Gastroesophageal sphincter (tissue), 4 donors: ENCODE measurements around the gene RPL41. TPM values are rescaled to one million over a fixed set of nuclear protein-coding genes. Genes with fewer than 3 reads are reported as not detected.

Experiments used
- ATAC-seq: fragments of 150-250 bp; one replicate; pipeline ENCODE4 v1.9.1; 2016; ENCODE audit warnings: mild to moderate bottlenecking, moderate library complexity
- H3K27ac ChIP-seq, 4 donors: fragments of 200-600 bp; sonication (generic) in 3 of 4; 1 replicate in 3 of 4; 2 replicates in 1 of 4; pipeline ENCODE4 v1.5.1; 2016 to 2019
- H3K27me3 ChIP-seq: fragments of 200-600 bp; sonication (generic); one replicate; pipeline ENCODE4 v1.5.1; 2019
- H3K36me3 ChIP-seq, 2 donors: fragments of 200-600 bp; sonication (generic); one replicate each; pipeline ENCODE4 v1.5.1; 2019; ENCODE audit warnings: control low read depth in 1 of 2
- H3K4me1 ChIP-seq, 3 donors: fragments of 200-600 bp; sonication (generic); 1 replicate in 2 of 3; 2 replicates in 1 of 3; pipeline ENCODE4 v1.5.1; 2016 to 2019; ENCODE audit warnings: control low read depth in 2 of 3
- H3K4me3 ChIP-seq, 2 donors: fragments of 200-600 bp; sonication (generic); one replicate each; pipeline ENCODE4 v1.5.1; 2019; ENCODE audit warnings: mild to moderate bottlenecking in 1 of 2, moderate library complexity in 1 of 2
- H3K9me3 ChIP-seq, 3 donors: fragments of 200-600 bp; sonication (generic); one replicate each; pipeline ENCODE4 v1.5.1; 2017 to 2019; ENCODE audit warnings: control low read depth in 2 of 3
- CTCF ChIP-seq, 4 experiments: fragments of 200-600 bp in 2 of 4; fragments of 450-650 bp in 2 of 4; sonication (generic) in 1 of 4; IDR thresholded peaks; one replicate each; pipeline ENCODE4 v1.5.1; 2017 to 2019; ENCODE audit warnings: antibody characterized with exemption in 4 of 4, mild to moderate bottlenecking in 2 of 4, moderate library complexity in 2 of 4
- EP300 ChIP-seq: sonication (generic); formaldehyde crosslinking; IDR thresholded peaks from one replicate; pipeline ENCODE4 v1.6.1; 2017; ENCODE audit warnings: antibody characterized with exemption, mild to moderate bottlenecking
- POLR2A ChIP-seq, 2 donors: fragments of 450-650 bp; IDR thresholded peaks; one replicate each; pipeline ENCODE4 v1.6.1; 2017; ENCODE audit warnings: antibody characterized with exemption in 2 of 2, mild to moderate bottlenecking in 2 of 2, moderate library complexity in 1 of 2
- POLR2AphosphoS5 ChIP-seq: sonication (generic); formaldehyde crosslinking; IDR thresholded peaks from one replicate; pipeline ENCODE4 v1.6.1; 2017; ENCODE audit warnings: antibody characterized with exemption
- WGBS, 2 donors: methylation state at CpG; one replicate each; pipeline ENCODE4 v1.1.5; 2018; ENCODE audit warnings: low coverage in 1 of 2; 5-methylcytosine and 5-hydroxymethylcytosine counted together
- total RNA-seq, 4 donors: library from RNA; depleted of rRNA; stranded (reverse); fragments of >200 nt; gene quantifications; one replicate each; pipeline ENCODE4 v1.1.0, GENCODE V29; 2016

RPL41 gene
- total RNA-seq, 4 donors from 2014 or later, result 1,487 to 4,346 (median 2,874) TPM

DNA sequence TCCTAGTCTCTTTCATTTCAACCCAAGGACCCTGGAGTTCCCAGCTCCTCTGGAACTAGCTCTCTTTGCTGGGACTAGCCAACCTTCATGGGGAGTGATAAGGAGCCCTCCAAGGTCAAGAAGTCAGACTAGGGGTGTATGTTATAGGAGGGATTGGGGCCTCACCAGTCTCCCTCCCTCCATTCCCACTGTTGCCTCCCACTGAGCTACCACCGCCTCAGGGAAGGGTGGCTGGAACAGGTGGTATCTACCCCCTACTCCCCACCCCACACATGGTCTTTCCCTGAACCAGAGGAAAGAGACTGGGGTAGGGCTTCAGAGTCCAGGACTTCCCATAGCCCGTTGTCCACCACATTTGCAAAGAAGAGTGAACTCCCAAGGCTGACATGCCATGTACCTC lies 34.1 kb upstream of the RPL41 start:
- no peak for ATAC-seq
- peaks cover 0 to 22% (median 6%) of the 10 kb centered on the region in 3 donors for H3K4me1 ChIP-seq
- peak overlapping the region in 1 of 2 donors; percentile 58 for H3K4me3 ChIP-seq
- no peak for TF ChIP-seq POLR2AphosphoS5
- no peak for TF ChIP-seq EP300
- no peak for TF ChIP-seq CTCF (IDR thresholded peaks at IDR 0.05)
- TF ChIP-seq POLR2A (IDR thresholded peaks at IDR 0.05), result no peak
- WGBS, 2 donors, result 50% methylated on average over 1 of the region's 2 CpGs; no CpG with 5 or more reads in 1 of the 2 donors
- peaks cover 22% of the 10 kb centered on the region for H3K27me3 ChIP-seq
- peak overlapping the region in 3 of 4 donors; percentile 5 to 52 (median 31) for H3K27ac ChIP-seq
- H3K9me3 ChIP-seq, result no peaks in the 10 kb centered on the region
- H3K36me3 ChIP-seq, result no peaks in the 10 kb centered on the region

GRCh38 chr12:56082967-56083366 lies 33.5 kb upstream of the RPL41 start:
- peaks cover 22% of the 10 kb centered on the region for H3K27me3 ChIP-seq
- H3K36me3 ChIP-seq, result no peaks in the 10 kb centered on the region
- TF ChIP-seq CTCF (IDR thresholded peaks at IDR 0.05), result no peak
- TF ChIP-seq EP300, result no peak
- TF ChIP-seq POLR2AphosphoS5, result no peak
- no peak for TF ChIP-seq POLR2A (IDR thresholded peaks at IDR 0.05)
- peaks cover 0 to 22% (median 6%) of the 10 kb centered on the region in 3 donors for H3K4me1 ChIP-seq
- no peak overlapping the region for H3K4me3 ChIP-seq
- 20 to 64% methylated on average over 1 of the region's 3 CpGs for WGBS, 2 donors
- H3K27ac ChIP-seq, result peak overlapping the region in 1 of 4 donors; percentile 52
- no peak for ATAC-seq
- no peaks in the 10 kb centered on the region for H3K9me3 ChIP-seq

- peak overlapping the region in 1 of 4 donors; percentile 48 for H3K27ac ChIP-seq
- peaks cover 18% of the 10 kb centered on the region for H3K27me3 ChIP-seq
- no peak overlapping the region for H3K4me3 ChIP-seq
- 69 to 81% methylated on average over 8 to 11 of the region's 15 CpGs for WGBS, 2 donors
- ATAC-seq, result no peak
- no peaks in the 10 kb centered on the region for H3K36me3 ChIP-seq
- TF ChIP-seq POLR2A (IDR thresholded peaks at IDR 0.05), result no peak
- TF ChIP-seq CTCF (IDR thresholded peaks at IDR 0.05), result no peak
- TF ChIP-seq EP300, result no peak
- no peak for TF ChIP-seq POLR2AphosphoS5
- H3K9me3 ChIP-seq, result no peaks in the 10 kb centered on the region
- H3K4me1 ChIP-seq, result peaks cover 0 to 8% (median 4%) of the 10 kb centered on the region in 3 donors
Measured at GRCh38 chr12:56084958-56085543, 31.4 kb upstream of the RPL41 start.

DNA sequence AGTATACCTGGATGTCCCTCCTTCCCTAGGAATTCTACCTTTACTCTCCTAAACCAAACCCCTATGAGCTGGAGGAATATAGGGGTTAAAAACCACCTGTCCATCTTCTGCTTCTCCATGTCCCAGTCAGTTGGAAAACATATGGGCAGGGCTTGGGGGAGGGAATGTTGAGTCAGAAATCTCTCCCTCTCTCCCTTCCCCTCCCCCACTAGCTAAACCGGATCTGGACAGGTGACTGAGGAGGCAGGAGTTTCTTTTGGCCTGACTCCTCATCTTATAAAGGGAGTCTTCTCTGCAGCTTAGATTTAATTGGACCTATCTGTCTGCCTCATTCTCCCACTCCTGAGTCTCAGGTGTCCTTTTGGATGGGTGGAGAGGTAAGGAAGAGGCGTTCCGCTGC lies 30.3 kb upstream of the RPL41 start:
- 55 to 76% methylated on average over 2 to 3 of the region's 3 CpGs for WGBS, 2 donors
- no peaks in the 10 kb centered on the region for H3K9me3 ChIP-seq
- H3K4me1 ChIP-seq, result no peaks in the 10 kb centered on the region
- TF ChIP-seq POLR2AphosphoS5, result no peak
- no peak for TF ChIP-seq EP300
- no peak for TF ChIP-seq CTCF (IDR thresholded peaks at IDR 0.05)
- TF ChIP-seq POLR2A (IDR thresholded peaks at IDR 0.05), result no peak
- no peak for ATAC-seq
- no peak overlapping the region for H3K4me3 ChIP-seq
- peaks cover 8% of the 10 kb centered on the region for H3K27me3 ChIP-seq
- H3K27ac ChIP-seq, result no peak overlapping the region
- H3K36me3 ChIP-seq, result no peaks in the 10 kb centered on the region

DNA sequence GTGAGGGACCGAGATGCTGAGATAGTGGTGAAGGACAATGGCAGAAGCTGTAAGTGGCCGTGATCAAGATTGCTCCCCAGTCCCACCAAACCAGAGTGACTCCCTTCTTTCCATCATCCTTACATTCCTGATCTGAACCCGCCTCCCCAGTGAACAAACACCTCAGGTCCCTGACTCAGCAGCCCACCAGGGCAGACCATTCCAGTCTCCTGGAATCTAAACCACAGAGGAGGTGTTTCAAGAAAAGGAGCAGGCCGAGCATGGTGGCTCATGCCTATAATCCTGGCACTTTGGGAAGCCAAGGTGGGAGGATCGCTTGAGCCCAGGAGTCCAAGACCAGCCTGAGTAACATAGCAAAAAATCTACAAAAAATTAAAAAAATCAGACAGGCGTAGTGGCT lies 29.8 kb upstream of the RPL41 start:
- no peak for ATAC-seq
- no peaks in the 10 kb centered on the region for H3K36me3 ChIP-seq
- H3K27me3 ChIP-seq, result peaks cover 2% of the 10 kb centered on the region
- no peaks in the 10 kb centered on the region for H3K9me3 ChIP-seq
- H3K4me1 ChIP-seq, result no peaks in the 10 kb centered on the region
- H3K27ac ChIP-seq, result no peak overlapping the region
- TF ChIP-seq POLR2AphosphoS5 (no peak), CTCF (IDR thresholded peaks at IDR 0.05) (no peak), POLR2A (IDR thresholded peaks at IDR 0.05) (no peak), EP300 (no peak)
- no peak overlapping the region for H3K4me3 ChIP-seq
- WGBS, 2 donors, result 90 to 100% methylated on average over 2 of the region's 6 CpGs
